ENCODE data around the gene ELL3.
"Not testable (repeated sequence)": the region's sequence is repeated elsewhere in the genome, so short reads cannot be mapped to it uniquely, and the experiment has no call there.

The ELL3 gene

GRCh38 chr15:43776718-43777266 is at the start of gene ELL3:
ELL3 (minus strand) TSS chr15:43776966; CDS start chr15:43776901, 65 bp downstream.
- no peaks in the 10 kb centered on the region for H3K79me2 ChIP-seq (ENCODE audit: low read length)
- peak; percentile 52 for DNase-seq
- peaks cover 5% of the 10 kb centered on the region for H3K36me3 ChIP-seq (replicated peaks; ENCODE audit: insufficient read depth, low read length)
- H3K9me3 ChIP-seq (replicated peaks; ENCODE audit: insufficient read depth, low read length): no peaks in the 10 kb centered on the region
- H3K27ac ChIP-seq (ENCODE audit: low read length): no peak within 1 kb of the TSS
- H3K4me2 ChIP-seq (ENCODE audit: low read depth, low read length): peak within 1 kb of the TSS; percentile 100
- H3K9ac ChIP-seq (ENCODE audit: low read length): no peak within 1 kb of the TSS; the same call in 1 of the 2 replicates
- peaks cover 34% of the 10 kb centered on the region for H3K27me3 ChIP-seq (replicated peaks; ENCODE audit: insufficient read depth, low read length)
- TF ChIP-seq EZH2phosphoT487 (IDR thresholded peaks at IDR 0.05; ENCODE audit: low read length) (no peak), CTCF (IDR thresholded peaks at IDR 0.05; ENCODE audit: low read length) (no peak), EZH2 (optimal IDR thresholded peaks at IDR 0.05; ENCODE audit: low read depth, low read length) (no peak)
- H3K4me3 ChIP-seq (ENCODE audit: low read length): peak within 1 kb of the TSS; percentile 60
- H4K20me1 ChIP-seq (ENCODE audit: insufficient read depth, low read length): no peaks in the 10 kb centered on the region; the same call in 1 of the 2 replicates
- peaks cover 16% of the 10 kb centered on the region; the same call in 1 of the 2 replicates for H3F3A ChIP-seq (ENCODE audit: insufficient read depth, low read length)
- peak within 1 kb of the TSS; percentile 83 for H2AFZ ChIP-seq (ENCODE audit: low read length)
- no peaks in the 10 kb centered on the region for H3K9me2 ChIP-seq (replicated peaks; ENCODE audit: insufficient read depth, low read length)
- peaks cover 3% of the 10 kb centered on the region; the same call in 1 of the 2 replicates for H3K4me1 ChIP-seq (ENCODE audit: low read length)

- peak overlapping the region; percentile 54; the same call in 1 of the 2 replicates for H3K27ac ChIP-seq (ENCODE audit: low read length)
- no peaks in the 10 kb centered on the region for H3K9me2 ChIP-seq (replicated peaks; ENCODE audit: insufficient read depth, low read length)
- no peaks in the 10 kb centered on the region for H4K20me1 ChIP-seq (ENCODE audit: insufficient read depth, low read length)
- H3K36me3 ChIP-seq (replicated peaks; ENCODE audit: insufficient read depth, low read length): peaks cover 4% of the 10 kb centered on the region; the same call in 1 of the 2 replicates
- H3K4me1 ChIP-seq (ENCODE audit: low read length): peaks cover 7% of the 10 kb centered on the region
- peak overlapping the region; percentile 19; the same call in 1 of the 2 replicates for H3K4me2 ChIP-seq (ENCODE audit: low read depth, low read length)
- no peak for DNase-seq
- H3F3A ChIP-seq (ENCODE audit: insufficient read depth, low read length): peaks cover 6% of the 10 kb centered on the region; the same call in 1 of the 2 replicates
- H3K9me3 ChIP-seq (replicated peaks; ENCODE audit: insufficient read depth, low read length): no peaks in the 10 kb centered on the region
- no peak for TF ChIP-seq EZH2phosphoT487 (IDR thresholded peaks at IDR 0.05; ENCODE audit: low read length)
- no peak for TF ChIP-seq CTCF (IDR thresholded peaks at IDR 0.05; ENCODE audit: low read length)
- no peak for TF ChIP-seq EZH2 (optimal IDR thresholded peaks at IDR 0.05; ENCODE audit: low read depth, low read length)
- H2AFZ ChIP-seq (ENCODE audit: low read length): peak overlapping the region; percentile 76
- no peaks in the 10 kb centered on the region for H3K27me3 ChIP-seq (replicated peaks; ENCODE audit: insufficient read depth, low read length)
- peaks cover 74% of the 10 kb centered on the region for H3K79me2 ChIP-seq (ENCODE audit: low read length)
- peak overlapping the region; percentile 89 for H3K9ac ChIP-seq (ENCODE audit: low read length)
- peak overlapping the region; percentile 85; the same call in 1 of the 2 replicates for H3K4me3 ChIP-seq (ENCODE audit: low read length)
Measured at GRCh38 chr15:43826029-43826507, 49.3 kb upstream of the ELL3 start.

GRCh38 chr15:43825305-43825704 is 48.5 kb upstream of the ELL3 start:
- not testable (repeated sequence) for DNase-seq; H3F3A ChIP-seq (ENCODE audit: insufficient read depth, low read length); H3K36me3 ChIP-seq (replicated peaks; ENCODE audit: insufficient read depth, low read length); H3K27me3 ChIP-seq (replicated peaks; ENCODE audit: insufficient read depth, low read length); H3K9me2 ChIP-seq (replicated peaks; ENCODE audit: insufficient read depth, low read length); H3K4me1 ChIP-seq (ENCODE audit: low read length); H3K4me3 ChIP-seq (ENCODE audit: low read length); H2AFZ ChIP-seq (ENCODE audit: low read length); H3K9ac ChIP-seq (ENCODE audit: low read length); H3K9me3 ChIP-seq (replicated peaks; ENCODE audit: insufficient read depth, low read length); H4K20me1 ChIP-seq (ENCODE audit: insufficient read depth, low read length); H3K4me2 ChIP-seq (ENCODE audit: low read depth, low read length); H3K27ac ChIP-seq (ENCODE audit: low read length)
- H3K79me2 ChIP-seq (ENCODE audit: low read length): peaks cover 74% of the 10 kb centered on the region

All from MM.1S (cell line).